Hematopoietic multipotent progenitor cell treated with erythropoietin and hydrocortisone succinate and interleukin-3 and kit ligand, for 15 days (in vitro differentiated cells): Measurements from ENCODE around the gene ACD.
"Not testable (repeated sequence)": the region's sequence is repeated elsewhere in the genome, so short reads cannot be mapped to it uniquely, and the experiment has no call there.

Experiments used
- DNase-seq: peaks from one replicate; pipeline ENCODE4 v3.0.0-alpha.2; 2015; ENCODE audit warnings: low spot score

The ACD gene

DNA sequence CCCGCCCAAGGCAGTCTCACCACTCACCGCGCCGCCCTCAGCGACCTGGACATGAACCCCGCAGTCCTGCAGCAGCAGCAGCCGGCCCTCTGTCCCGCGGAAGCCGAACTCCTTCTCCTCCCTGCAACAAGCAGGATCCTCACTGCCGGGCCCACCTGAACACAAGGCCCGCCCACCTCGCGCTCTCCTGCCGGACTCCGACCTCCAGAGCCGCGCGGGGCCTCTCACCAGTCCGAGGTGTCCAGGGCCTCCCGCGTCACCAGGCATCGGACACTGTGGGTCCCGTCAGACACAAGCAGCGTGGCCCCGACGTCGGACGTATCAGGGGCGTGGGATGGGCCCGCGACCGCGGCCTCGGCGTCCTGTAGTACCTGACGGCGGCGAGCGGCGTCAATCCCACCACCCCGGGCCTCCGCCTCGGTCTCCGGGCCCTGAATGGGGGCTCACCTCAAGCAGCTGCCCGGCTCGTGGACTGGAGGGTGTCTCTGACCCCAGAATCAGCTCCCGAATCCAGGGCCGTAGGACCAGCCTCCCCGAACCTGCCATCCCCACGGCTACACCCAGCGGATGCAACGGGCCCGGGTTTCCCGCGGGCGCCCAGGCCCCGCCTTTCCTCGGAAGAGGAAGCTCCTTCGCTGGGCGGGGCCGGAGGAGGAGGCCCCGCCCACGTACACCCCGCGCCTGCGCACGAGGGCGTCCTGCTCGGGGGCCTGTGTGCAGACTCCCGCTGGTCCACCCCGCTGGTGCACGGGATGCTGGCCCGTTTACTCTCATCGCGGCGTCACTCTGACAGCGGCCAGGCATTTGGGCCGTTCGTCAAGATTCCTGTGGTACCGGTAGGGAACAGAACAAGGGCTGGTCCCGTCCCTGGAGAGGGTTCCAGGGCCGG is at the start of gene ACD:
Gene ACD, minus strand, starts transcription at position 586 of the 889 bp plus-strand sequence. Its CDS starts 40 bp downstream, at position 546.
- peak; percentile 94 for DNase-seq

DNA sequence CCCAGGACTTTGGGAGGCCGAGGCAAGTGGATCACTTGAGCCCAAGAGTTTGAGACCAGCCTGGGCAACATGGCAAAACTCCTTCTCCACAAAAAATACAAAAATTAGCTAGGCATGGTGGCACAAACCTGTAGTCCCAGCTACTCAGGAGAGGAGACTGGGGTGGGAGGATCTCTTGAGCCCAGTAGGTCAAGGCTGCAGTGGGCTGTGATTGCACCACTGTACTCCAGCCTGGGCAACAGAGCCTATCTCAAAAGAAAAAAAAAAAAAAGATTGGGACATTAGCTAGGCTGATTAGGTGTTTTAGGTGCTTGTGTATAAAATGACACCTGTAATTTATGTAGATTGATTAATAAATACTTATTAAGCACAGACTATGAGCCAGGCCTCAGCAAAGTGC is 49.0 kb upstream of the ACD start:
- no peak for DNase-seq

DNA sequence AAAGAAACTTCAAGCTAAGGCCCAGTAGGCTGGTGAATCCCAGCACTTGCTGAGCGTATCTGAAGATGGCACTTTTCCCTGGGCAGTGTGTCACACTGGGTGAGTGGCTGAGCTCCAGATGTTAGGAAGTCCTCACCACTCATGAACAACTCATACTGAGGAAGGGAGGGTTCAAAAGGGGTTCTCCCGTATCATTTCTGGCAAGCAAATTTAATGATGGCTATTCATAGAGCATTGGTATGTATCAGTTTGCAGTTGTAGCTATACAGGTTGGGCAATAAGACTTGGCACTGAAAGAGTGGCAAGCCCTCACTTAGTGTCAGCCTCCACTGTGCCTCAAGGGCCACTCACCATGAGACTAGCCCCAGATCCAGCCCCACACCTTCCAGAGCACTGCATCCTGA is 48.3 kb upstream of the ACD start:
- no peak for DNase-seq

DNA sequence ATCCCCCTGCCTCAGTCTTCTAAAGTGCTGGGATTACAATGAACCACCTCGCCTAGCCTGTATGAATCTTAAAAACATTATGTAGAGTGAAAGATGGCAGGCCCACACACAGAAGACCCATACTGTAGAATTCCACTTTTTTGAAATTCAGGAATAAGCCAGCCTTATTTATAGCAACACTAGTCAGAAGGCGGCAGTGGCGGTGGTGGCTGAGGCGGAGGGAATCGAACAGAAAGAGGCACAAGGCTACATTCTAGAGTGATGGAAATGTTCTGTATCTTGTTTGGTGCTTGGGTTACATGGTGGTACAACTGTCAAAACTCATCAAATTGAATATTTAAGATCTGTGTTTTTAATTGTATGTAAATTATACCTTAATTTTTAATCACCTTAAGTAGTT is 47.7 kb upstream of the ACD start:
- no peak for DNase-seq

DNA sequence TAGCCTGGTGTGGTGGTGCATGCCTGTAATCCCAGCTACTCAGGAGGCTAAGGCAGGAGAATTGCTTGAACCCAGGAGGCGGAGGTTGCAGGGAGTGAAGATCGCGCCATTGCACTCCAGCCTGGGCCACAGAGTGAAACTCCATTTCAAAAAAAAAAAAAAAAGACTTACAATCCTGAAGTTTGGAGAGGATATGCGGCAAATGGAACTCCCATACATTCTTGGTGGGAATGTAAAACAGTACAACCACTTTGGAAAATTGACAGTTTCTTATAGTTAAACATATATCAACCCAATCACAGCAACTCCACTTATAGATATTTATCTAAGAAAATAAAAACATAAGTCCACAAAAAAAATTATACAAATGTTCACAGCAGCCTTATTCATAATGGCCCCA is 47.1 kb upstream of the ACD start:
- no peak for DNase-seq

DNA sequence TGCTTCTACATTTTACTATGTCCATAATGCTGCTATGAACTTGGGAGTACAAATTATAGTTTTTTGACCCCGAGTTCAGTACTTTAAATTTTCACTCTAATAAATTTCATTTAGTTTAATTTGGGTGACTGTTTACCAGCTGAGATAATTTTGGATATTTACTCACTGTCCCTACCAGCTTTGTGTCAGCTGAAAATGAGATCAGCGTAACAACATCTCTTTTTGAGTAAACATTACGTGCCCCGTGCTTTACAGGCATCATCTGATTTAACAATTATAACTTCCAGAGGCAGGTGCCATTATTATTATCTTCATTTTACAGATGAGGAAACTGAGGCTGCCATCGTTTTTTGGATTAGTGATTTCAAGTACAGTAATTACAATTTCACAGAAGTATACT is 44.0 kb upstream of the ACD start:
- no peak for DNase-seq

DNA sequence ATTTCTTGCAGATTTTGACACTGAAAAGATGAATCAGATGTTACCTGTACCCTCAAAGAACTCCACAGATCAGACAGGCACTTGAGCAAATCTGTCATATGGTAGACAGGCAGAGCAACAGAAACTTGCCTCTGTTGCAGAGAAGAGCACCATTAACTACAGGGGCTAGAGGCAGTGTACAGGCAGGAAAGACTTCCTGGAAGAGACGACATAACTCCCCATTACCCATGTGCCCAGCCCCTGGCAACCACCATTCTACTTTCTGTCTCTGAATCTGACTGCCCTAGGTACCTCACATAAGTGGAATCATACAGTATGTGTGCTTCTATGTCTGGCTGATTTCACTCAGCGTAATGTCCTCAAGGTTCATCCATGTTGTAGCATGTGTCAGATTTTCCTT is 43.6 kb upstream of the ACD start:
- DNase-seq = no peak

DNA sequence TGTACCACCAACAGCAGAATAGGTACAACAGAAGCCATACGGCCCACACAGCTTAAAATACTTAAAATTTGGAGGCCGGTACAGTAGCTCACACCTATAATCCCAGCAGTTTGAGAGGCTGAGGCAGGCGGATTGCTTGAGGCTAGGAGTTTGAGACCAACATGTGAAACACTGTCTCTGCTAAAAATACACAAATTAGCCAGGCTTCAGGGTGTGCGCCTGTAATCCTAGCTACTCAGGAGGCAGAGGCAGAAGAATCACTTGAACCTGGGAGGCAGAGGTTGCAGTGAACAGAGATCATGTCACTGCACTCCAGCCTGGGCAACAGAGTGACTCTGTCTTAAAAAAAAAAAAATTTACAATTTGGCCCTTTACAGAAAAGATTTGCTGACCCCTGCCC is 42.1 kb upstream of the ACD start:
- no peak for DNase-seq

DNA sequence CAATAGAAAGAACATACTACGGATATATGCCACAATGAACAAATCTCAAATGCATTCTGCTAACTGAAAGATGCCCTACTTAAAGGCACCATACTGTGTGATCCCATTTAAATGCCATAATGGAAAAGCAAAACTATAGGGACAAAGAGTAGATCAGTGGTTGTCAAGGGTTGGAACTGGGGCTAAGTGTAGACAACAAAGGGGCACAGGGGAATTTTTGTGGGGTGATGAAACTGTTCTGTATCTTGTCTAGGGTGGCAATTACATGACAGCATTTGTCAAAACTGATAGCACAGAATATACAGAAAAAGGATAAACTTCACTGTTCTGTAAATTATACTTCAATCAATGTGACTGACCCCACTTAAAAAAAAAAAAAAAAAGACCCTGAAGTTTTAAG is 41.4 kb upstream of the ACD start:
- no peak for DNase-seq

DNA sequence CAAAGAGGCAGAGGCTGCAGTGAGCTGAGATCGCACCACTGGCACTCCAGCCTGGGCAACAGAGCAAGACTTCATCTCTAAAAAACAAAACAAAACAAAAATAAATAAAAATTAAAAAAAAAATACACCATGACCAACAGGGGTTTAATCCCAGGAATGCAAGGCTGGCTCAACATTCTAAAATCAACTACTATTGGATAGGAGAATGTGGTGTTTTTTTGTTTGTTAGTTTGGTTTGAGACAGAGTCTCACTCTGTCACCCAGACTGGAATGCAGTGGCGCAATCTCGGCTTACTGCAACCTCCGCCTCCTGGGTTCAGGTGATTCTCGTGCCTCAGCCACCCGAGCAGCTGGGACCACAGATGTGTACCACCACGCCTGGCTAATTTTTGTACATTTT is 39.2 kb upstream of the ACD start:
- DNase-seq = no peak

DNA sequence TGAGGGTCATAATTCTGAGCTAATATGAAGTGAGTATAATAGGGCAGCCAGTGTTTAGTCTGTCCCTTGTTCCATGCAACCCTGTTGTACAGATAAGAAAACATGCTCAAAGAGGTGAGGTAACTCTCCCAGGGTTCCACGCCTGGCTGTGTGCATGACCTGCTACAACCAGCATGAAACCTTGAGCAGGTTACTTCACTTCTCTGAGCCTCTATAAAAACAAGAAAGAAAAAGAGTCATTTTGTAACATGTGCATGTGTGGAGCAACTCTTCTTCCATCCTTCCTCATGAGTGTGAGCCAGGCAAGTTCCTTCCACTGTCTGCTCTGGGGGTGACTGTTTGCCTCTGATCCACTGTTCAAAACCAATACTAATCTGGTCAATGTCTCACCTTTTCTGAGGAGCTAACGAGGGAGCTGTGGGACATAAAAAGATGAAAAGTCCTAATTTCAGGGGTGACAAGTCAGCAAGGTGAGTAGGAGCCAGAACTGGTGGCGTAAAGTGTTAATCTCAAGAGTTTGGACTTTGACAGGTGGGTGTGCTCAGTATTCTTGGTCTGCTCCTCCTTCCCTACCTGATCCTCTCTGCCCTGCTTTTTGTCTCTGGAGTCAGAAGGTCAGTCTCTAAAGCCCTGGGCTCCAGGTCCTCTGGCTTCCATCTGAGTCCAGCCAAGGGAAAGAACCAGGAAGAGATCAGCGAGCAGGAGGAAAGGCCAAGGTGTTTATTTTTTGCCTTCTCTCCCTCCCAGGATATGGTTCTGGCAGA is 37.5 kb upstream of the ACD start:
- DNase-seq = no peak

DNA sequence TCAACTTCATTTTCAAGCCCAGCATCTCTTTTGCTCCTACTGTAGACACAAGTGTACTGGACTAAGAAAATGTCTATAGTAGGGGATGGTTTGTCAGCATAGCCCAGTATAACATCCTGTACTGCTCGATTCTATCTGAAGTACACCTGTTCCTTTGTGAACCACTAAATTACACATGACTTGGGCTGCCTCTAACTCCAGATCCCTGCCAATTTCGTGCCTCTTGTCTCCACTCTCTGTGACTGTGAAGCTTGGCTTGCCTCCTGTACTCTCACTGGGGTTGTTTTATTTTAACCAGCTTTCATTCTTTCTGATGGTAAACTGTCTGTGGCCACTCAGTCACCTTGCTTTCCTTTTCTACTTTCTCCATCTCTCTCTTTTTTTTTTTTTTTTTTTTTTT is 34.6 kb upstream of the ACD start:
- DNase-seq = no peak

DNA sequence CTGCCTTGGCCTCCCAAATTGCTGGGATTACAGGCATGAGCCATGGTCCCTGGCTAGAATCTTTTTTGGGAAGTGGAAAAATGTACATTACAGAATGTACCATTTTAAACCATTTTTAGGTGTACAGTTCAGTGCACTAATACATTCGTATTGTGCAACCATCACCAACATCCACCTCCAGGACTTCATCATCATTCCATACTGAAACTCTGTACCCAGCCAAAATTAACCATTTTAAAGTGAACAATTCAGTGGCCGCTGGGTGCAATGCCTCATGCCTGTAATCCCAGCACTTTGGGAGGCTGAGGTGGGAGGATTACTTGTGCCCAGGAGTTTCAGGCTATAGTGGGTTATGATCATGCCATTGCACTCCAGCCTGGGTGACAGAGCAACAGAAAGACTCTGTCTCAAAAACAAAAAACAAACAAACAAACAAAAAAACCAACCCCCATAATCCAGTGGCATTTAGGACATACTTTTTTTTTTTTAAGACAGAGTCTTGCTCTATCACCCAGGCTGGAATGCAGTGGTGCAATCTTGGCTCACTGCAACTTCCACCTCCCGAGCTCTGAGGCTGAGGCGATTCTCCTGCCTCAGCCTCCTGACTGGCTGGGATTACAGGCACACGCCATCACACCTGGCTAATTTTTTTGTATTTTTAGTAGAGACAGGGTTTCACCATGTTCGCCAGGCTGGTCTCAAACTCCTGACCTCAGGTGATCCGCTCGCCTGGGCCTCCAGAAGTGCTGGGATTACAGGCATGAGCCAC is 33.6 kb upstream of the ACD start:
- DNase-seq = not testable (repeated sequence)

DNA sequence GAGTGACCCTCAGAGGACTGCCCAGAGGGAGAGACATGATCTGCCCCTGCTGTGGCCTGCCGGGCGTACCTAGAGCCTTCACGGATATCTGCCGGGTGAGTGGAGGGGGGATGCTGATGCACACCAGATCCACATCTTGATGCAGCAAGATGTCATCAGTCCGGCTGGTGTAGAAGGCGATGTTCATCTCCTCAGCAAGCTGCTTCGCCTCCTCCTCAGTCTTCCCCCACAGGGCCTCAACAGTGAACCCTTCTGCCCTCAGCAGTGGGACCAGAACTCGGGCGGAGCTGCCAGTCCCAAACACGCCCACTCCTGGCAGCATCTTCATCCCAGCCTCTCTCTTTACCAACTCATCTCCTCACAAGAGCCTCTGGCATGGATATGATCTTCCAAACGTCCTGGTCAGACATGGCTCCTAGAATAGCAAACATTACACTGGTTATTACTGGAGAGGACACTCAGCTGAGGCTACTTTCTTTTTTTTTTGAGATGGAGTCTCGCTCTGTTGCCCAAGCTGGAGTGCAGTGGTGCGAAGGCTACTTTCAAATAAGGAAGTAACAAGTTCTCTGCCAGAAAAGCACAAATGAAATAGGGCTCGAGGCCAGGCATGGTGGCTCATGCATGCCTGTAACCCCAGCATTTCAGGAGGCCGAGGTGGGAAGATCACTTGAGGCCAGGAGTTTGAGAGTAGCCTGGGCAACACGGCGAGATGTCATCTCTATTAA is 25.5 kb upstream of the ACD start:
- no peak for DNase-seq

DNA sequence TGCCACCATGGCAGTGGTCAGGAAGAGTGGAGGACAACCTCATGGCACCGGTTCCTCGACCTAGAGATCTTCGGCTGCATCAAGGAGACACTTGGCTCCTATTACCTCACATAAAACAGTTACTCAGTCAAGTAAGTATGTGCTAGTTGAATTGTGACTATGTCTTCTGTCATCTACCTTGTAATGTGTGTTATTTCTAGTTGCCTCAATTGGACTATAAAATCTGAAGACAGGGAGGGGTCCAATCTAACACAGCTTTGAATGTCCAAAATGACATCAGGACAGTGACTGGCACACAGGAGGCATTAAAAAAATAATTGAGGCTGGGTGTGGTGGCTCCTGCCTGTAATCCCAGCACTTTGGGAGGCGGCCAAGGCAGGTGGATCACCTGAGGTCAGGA is 23.7 kb upstream of the ACD start:
- no peak for DNase-seq

DNA sequence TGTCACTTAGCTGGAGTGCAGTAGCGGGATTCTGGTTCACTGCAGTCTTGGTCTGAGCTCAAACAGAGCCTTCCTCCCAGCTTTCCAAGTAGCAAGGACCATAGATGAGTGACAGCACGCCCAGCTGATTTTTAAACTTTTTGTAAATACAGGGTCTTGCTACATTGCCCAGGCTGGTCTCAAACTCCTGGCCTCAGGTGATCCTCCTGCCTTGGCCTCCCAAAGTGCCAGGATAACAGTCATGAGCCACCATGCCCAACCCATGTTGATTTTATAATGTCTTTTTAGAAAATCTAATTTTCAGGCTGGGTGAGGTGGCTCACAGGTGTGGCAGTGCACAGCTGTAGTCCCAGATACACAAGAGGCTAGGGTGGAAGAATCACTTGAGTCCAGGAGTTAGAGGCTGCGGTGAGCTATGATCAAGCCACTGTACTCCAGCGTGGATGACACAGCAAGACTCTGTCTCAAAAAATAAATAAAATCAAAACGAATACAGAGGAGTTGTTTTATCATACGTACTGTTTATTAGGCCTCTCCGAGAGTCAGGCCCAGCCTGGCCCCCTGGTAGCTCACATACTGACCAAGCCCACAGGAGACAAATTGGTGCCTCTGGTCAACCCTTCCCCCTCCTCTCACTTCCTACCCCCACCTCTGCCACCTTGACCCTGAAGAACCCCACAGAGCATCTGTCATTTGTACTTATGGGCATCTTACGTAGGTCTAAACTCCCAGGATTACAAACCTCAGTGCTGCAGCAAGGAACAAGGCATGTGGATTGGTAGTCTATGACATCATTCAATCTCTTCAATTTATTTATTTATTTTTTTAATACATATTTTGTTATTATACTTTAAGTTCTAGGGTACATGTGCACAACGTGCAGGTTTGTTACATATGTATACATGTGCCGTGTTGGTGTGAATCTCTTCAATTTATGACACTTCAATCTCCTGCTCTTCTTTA is 20.2 kb upstream of the ACD start:
- DNase-seq = no peak

DNA sequence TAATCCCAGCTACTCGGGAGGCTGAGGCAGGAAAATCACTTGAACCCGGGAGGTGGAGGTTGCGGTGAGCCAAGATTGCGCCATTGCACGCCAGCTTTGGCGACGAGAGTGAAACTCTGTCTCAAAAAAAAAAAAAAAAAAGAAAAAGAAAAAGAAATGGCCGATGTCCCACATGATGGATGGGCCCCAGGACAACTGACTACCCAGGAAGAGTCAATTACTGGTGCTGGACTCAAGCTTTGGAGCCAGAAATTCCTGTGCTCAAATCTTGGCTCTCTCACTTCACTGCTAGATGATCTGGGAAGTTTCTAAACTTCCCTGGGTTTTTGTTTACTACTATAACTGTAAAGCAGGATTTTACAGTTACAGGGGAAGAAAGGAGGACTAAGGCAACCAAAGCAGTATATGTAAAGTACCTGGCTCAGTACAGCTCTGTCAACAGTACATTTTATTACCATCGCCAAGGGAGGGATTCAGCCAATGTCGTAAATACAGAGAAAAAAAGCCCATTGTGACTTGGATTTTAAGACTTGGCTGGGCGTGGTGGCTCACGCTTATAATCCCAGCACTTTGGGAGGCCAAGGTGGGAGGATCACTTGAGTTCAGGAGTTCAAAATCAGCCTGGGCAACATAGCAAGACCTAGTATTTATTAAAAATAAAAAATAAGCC is 18.4 kb upstream of the ACD start:
- DNase-seq = no peak

DNA sequence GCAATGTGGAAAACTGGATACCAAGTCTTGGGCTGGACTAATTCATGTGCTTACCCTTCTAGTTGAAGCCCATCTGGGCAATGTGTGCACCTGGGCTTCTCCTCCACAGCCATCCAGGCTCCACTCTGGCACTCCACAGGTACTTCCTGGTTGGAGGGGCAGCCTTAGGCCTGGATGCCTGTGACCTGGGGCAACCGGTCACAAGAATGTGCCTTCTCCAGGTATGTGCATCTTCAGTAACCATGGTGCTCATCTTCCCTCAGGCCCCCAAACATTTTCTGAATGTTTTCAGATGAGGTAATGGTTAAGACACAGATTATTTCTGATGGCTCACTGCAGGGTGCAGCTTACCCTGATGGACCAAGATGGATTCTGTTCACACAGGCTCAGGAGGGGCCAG is 17.7 kb upstream of the ACD start:
- no peak for DNase-seq

DNA sequence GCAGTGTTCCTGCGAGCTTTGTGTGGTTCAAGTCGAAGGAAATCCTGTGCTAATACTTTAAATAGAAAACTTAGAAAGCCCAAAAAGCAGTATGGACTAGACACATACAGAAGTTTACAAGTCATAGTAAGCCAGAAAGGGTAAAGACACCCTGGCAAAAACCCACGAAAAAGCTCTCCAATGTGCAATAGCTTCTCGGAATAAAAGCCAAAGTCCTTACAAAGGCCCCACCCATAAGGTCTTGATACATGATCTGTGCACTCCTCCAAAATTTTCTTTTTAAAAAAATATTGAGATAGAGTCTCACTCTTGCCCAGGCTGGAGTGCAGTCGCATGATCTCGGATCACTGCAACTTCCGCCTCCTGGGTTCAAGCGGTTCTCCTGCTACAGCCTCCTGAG is 16.9 kb upstream of the ACD start:
- DNase-seq = no peak

DNA sequence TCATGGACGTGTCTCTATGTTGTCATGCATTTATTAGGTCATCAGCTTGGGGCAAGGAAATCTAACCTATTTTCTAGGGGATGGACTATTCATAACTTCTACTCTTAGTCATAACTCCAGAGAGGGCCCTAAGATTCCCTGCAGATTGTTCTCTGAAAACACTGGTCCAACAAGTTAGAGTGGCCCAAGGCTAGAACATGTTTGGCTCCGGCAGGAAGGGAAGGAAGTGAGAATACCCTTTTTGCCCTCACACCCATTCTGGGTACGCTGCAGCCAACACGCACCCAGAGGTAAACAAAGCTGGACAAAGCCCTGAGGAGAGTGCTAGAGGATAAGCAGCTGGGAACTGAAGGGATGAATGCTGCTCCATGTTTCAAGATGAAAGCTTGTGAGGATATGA is 16.5 kb upstream of the ACD start:
- no peak for DNase-seq
